Trophoblast cell (in vitro differentiated cells and primary cell): ENCODE data around the gene EFR3B.
"Not testable (repeated sequence)": the region's sequence is repeated elsewhere in the genome, so short reads cannot be mapped to it uniquely, and the experiment has no call there.

Experiments
- DNase-seq, 2 donors: peaks; one replicate each; pipeline ENCODE4 v3.0.0-alpha.2; 2016
- H2AFZ ChIP-seq: 2 replicates; pipeline ENCODE4 v1.6.1; 2013; ENCODE audit warnings: low read length, moderate library complexity, mild to moderate bottlenecking; ENCODE audit not compliant: insufficient read depth, poor library complexity
- H2AK5ac ChIP-seq: 2 replicates; pipeline ENCODE4 v1.6.1; 2013; ENCODE audit warnings: mild to moderate bottlenecking, low read length
- H2BK120ac ChIP-seq: 2 replicates; pipeline ENCODE4 v1.6.1; 2013; ENCODE audit warnings: low read length, mild to moderate bottlenecking, moderate library complexity; ENCODE audit not compliant: insufficient read depth, poor library complexity
- H2BK12ac ChIP-seq: 2 replicates; pipeline ENCODE4 v1.6.1; 2013; ENCODE audit warnings: mild to moderate bottlenecking, low read length, moderate library complexity
- H2BK5ac ChIP-seq: 2 replicates; pipeline ENCODE4 v1.6.1; 2013; ENCODE audit warnings: low read length, low read depth, moderate library complexity, mild to moderate bottlenecking; ENCODE audit not compliant: poor library complexity
- H3K14ac ChIP-seq: 2 replicates; pipeline ENCODE4 v1.6.1; 2013; ENCODE audit warnings: mild to moderate bottlenecking, low read length
- H3K18ac ChIP-seq: 2 replicates; pipeline ENCODE4 v1.6.1; 2013; ENCODE audit warnings: mild to moderate bottlenecking, low read length
- H3K23ac ChIP-seq: 2 replicates; pipeline ENCODE4 v1.6.1; 2013; ENCODE audit warnings: low read length
- H3K27ac ChIP-seq: 2 replicates; pipeline ENCODE4 v1.5.1; 2013; ENCODE audit warnings: low read depth, mild to moderate bottlenecking, inconsistent platforms, low read length, moderate library complexity
- H3K27me3 ChIP-seq: 2 replicates; pipeline ENCODE4 v1.6.1; 2013; ENCODE audit warnings: inconsistent platforms, mild to moderate bottlenecking, low read length, moderate library complexity; ENCODE audit not compliant: insufficient read depth
- H3K36me3 ChIP-seq, 2 experiments: 1 replicate in 1 of 2; 2 replicates in 1 of 2; pipeline ENCODE4 v1.6.1; 2013; ENCODE audit warnings: low read length in 2 of 2, mild to moderate bottlenecking in 2 of 2, moderate library complexity in 1 of 2; ENCODE audit not compliant: insufficient read depth in 2 of 2, control insufficient read depth in 1 of 2
- H3K4ac ChIP-seq: 2 replicates; pipeline ENCODE4 v1.6.1; 2013; ENCODE audit warnings: low read depth, mild to moderate bottlenecking, low read length, moderate library complexity
- H3K4me1 ChIP-seq, 2 experiments: 1 replicate in 1 of 2; 2 replicates in 1 of 2; pipeline ENCODE4 v1.6.1; 2013; ENCODE audit warnings: low read length in 2 of 2, mild to moderate bottlenecking in 2 of 2, moderate library complexity in 1 of 2; ENCODE audit not compliant: insufficient read depth in 2 of 2, control insufficient read depth in 1 of 2
- H3K4me2 ChIP-seq: 2 replicates; pipeline ENCODE4 v1.6.1; 2013; ENCODE audit warnings: inconsistent platforms, mild to moderate bottlenecking, low read length, moderate library complexity
- H3K4me3 ChIP-seq: 2 replicates; pipeline ENCODE4 v1.5.1; 2013; ENCODE audit warnings: mild to moderate bottlenecking, low read depth, low read length, inconsistent platforms
- H3K79me1 ChIP-seq: one replicate; pipeline ENCODE4 v1.6.1; 2013; ENCODE audit warnings: low read length
- H3K79me2 ChIP-seq: 2 replicates; pipeline ENCODE4 v1.6.1; 2013; ENCODE audit warnings: low read length, mild to moderate bottlenecking; ENCODE audit not compliant: control insufficient read depth, insufficient read depth, poor library complexity
- H3K9ac ChIP-seq: 2 replicates; pipeline ENCODE4 v1.6.1; 2013; ENCODE audit warnings: mild to moderate bottlenecking, low read length
- H3K9me3 ChIP-seq: 2 replicates; pipeline ENCODE4 v1.6.1; 2013; ENCODE audit warnings: low read depth, mild to moderate bottlenecking, control low read depth, inconsistent platforms, low read length; ENCODE audit not compliant: insufficient read depth
- H4K12ac ChIP-seq: 2 replicates; pipeline ENCODE4 v1.6.1; 2013; ENCODE audit warnings: low read depth, mild to moderate bottlenecking, low read length, moderate library complexity
- H4K8ac ChIP-seq: 2 replicates; pipeline ENCODE4 v1.6.1; 2013; ENCODE audit warnings: low read depth, mild to moderate bottlenecking, low read length, moderate library complexity
- H4K91ac ChIP-seq: one replicate; pipeline ENCODE4 v1.6.1; 2013; ENCODE audit warnings: low read depth, mild to moderate bottlenecking, low read length, moderate library complexity
- WGBS: extraction: QIAGEN DNeasy Blood & Tissue Kit; methylation state at CpG from one replicate; pipeline ENCODE4 v1.1.7; 2013; ENCODE audit warnings: missing lambda C conversion rate; ENCODE audit not compliant: insufficient read length, insufficient coverage; ENCODE audit errors: extremely low coverage; 5-methylcytosine and 5-hydroxymethylcytosine counted together

The EFR3B gene

DNA sequence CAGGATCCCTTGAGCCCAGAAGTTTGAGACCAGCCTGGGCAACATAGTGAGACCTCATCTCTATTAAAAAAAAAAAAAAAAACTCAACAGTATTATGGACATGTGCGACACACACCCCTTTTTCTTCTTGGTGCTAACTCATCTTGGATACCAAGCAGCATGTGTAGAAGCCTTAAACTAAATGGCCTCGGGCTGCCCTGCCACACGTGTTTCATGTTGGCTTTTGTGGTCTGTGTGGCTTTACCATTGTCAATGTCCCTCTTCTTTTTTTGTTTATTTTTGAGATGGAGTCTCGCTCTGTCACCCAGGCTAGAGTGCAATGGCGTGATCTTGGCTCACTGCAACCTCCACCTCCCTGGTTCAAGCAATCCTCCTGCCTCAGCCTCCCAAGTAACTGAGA, 109.1 kb downstream of the EFR3B start:
- WGBS = no CpG with 5 or more reads among the region's 5 CpGs
- H3K4ac ChIP-seq, H3K4me2 ChIP-seq, H3K18ac ChIP-seq, H4K8ac ChIP-seq, H3K4me3 ChIP-seq, H3K9ac ChIP-seq, H2BK120ac ChIP-seq, H3K36me3 ChIP-seq, H4K91ac ChIP-seq, H3K27me3 ChIP-seq, H3K79me1 ChIP-seq, H3K79me2 ChIP-seq, H3K14ac ChIP-seq, H3K9me3 ChIP-seq, H2BK12ac ChIP-seq, H4K12ac ChIP-seq, H3K27ac ChIP-seq, H2AK5ac ChIP-seq, H3K23ac ChIP-seq, H2AFZ ChIP-seq, H2BK5ac ChIP-seq, H3K4me1 ChIP-seq, DNase-seq: not testable (repeated sequence)

DNA sequence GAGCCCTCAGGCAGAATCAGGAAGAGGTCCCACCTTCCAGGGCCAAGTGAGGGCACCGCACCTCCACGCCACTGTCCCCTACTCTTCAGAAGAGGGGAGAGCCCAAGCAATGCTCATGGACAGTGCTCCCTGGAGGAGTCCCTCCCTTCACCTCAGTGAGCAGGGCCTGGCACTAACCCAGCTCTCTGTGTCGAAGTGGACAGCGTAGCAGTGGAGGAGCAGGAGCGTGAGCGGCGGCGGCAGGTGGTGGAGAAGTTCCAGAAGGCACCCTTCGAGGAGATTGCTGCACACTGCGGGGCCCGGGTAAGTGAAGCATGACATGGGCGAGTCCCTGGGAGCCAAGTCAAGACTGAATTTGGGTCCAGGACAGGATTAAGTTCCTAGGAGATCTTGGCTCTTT, 109.8 kb downstream of the EFR3B start:
- no peak overlapping the region for H3K9ac ChIP-seq
- no peak overlapping the region for H4K12ac ChIP-seq
- no peak overlapping the region for H4K91ac ChIP-seq
- no peak for DNase-seq
- H3K4me3 ChIP-seq = no peak overlapping the region
- no peak overlapping the region for H2AK5ac ChIP-seq
- H3K79me2 ChIP-seq = no peaks in the 10 kb centered on the region
- no peaks in the 10 kb centered on the region for H3K36me3 ChIP-seq
- H2BK12ac ChIP-seq = no peak overlapping the region
- H3K27me3 ChIP-seq = no peaks in the 10 kb centered on the region
- no peak overlapping the region for H3K4me2 ChIP-seq
- H4K8ac ChIP-seq = no peak overlapping the region
- no peaks in the 10 kb centered on the region for H3K79me1 ChIP-seq
- H3K4ac ChIP-seq = no peak overlapping the region
- no peaks in the 10 kb centered on the region for H3K9me3 ChIP-seq
- no peak overlapping the region for H2BK120ac ChIP-seq
- WGBS = no CpG with 5 or more reads among the region's 12 CpGs
- no peak overlapping the region for H3K18ac ChIP-seq
- H2AFZ ChIP-seq = no peak overlapping the region
- H3K23ac ChIP-seq = no peak overlapping the region
- H3K14ac ChIP-seq = no peak overlapping the region
- H3K4me1 ChIP-seq = no peaks in the 10 kb centered on the region
- no peak overlapping the region for H3K27ac ChIP-seq
- no peak overlapping the region for H2BK5ac ChIP-seq

DNA sequence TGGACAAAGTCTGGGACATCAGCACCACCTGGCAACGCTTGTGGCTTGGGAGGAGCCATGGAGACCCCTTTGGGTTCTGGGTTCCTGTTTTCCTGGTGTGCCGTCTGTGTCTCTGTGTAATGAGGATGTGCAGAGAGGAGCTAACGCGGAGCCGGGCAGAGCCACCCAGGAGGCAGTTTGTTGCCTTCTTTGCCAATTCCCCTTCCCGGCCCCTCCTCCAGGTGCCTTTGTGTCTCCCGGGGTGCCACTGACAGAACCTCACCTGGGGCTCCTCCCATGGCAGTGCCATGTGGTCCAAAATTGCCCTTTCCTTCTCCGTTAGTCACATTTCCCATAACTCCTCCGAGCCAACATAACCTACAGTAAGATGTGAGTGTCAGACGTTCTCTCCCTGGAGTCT, 113.5 kb downstream of the EFR3B start:
- H4K91ac ChIP-seq = no peak overlapping the region
- no peak overlapping the region for H2AK5ac ChIP-seq
- H3K79me2 ChIP-seq = no peaks in the 10 kb centered on the region
- no peak overlapping the region for H3K18ac ChIP-seq
- H3K27ac ChIP-seq = no peak overlapping the region
- H2BK5ac ChIP-seq = no peak overlapping the region
- H3K4me2 ChIP-seq = no peak overlapping the region
- H2BK120ac ChIP-seq = no peak overlapping the region
- H3K14ac ChIP-seq = no peak overlapping the region
- no peak overlapping the region for H3K4me3 ChIP-seq
- no peak overlapping the region for H2AFZ ChIP-seq
- no peak overlapping the region for H3K9ac ChIP-seq
- H4K8ac ChIP-seq = no peak overlapping the region
- no peak overlapping the region for H3K23ac ChIP-seq
- H3K4me1 ChIP-seq = peaks cover 7 to 8% of the 10 kb centered on the region in 2 experiments
- no peaks in the 10 kb centered on the region for H3K27me3 ChIP-seq
- H3K4ac ChIP-seq = no peak overlapping the region
- DNase-seq = no peak
- no peak overlapping the region for H2BK12ac ChIP-seq
- no peaks in the 10 kb centered on the region for H3K36me3 ChIP-seq
- H3K9me3 ChIP-seq = peaks cover under 1% of the 10 kb centered on the region
- WGBS = no CpG with 5 or more reads among the region's 10 CpGs
- no peaks in the 10 kb centered on the region for H3K79me1 ChIP-seq
- H4K12ac ChIP-seq = no peak overlapping the region

DNA sequence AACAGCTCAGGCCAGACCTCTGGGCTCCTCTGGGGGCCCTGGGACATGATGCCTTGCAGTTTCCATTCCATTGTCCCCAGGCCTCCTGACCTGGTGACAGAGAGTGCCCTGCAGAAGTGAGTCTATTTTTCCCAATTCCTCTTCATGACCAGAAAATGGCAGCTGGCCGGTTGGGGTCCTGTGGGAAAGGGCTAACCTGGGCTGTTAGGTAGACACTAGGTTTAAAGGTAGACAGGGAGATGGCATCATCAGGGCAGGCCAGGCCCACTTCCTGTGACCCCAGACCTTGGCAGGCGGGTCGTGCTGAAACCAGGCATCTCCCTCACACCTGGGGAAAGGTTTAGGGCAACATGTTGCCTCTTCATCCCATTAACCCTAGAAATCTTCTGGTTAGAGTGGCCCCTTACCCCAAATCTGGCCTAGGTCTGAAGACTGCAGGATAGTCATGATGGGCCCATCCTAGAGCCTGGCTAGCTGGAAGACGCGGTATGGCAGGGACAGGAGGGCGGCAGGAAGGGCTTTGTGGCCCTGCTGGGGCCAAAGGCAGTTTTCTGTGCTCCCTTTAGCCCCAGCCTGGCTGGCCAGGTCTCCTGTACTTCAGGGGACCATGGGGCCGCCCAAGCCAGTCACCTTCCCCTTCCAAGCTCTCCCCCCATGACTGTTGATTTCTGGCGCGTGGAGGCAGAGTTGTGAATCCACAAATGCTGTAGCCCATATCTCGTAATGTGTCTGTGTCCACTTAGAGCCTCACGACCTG, 116.4 kb downstream of the EFR3B start:
- Histone ChIP-seq H3K4ac (no peak overlapping the region), H2BK120ac (no peak overlapping the region), H4K8ac (no peak overlapping the region), H3K23ac (no peak overlapping the region), H3K79me2 (no peaks in the 10 kb centered on the region), H2AFZ (no peak overlapping the region), H3K9me3 (peaks cover 6% of the 10 kb centered on the region), H3K14ac (no peak overlapping the region), H3K4me1 (peaks cover 12 to 18% of the 10 kb centered on the region in 2 experiments), H3K36me3 (no peaks in the 10 kb centered on the region), H4K91ac (no peak overlapping the region), H2BK5ac (no peak overlapping the region), H3K27ac (no peak overlapping the region), H3K9ac (no peak overlapping the region), H4K12ac (no peak overlapping the region), H2BK12ac (no peak overlapping the region), H3K4me3 (no peak overlapping the region), H2AK5ac (no peak overlapping the region), H3K27me3 (no peaks in the 10 kb centered on the region), H3K18ac (no peak overlapping the region), H3K79me1 (peaks cover 3% of the 10 kb centered on the region), H3K4me2 (no peak overlapping the region)
- WGBS = no CpG with 5 or more reads among the region's 11 CpGs
- no peak for DNase-seq
